Measurements from ENCODE around the gene ESYT1. TPM values are rescaled to one million over a fixed set of nuclear protein-coding genes. Genes with fewer than 3 reads are reported as not detected.

The ESYT1 gene
- total RNA-seq, 1 experiment from 2014 or later, result 163 TPM

- no peak for DNase-seq (ENCODE audit: low read depth)
- in situ Hi-C loops (cut with HindIII; ENCODE audit: low pct_unique_long_range_greater_than_20kb, low sequenced_read_pairs), result no loop called here
Measured at GRCh38 chr12:56122637-56123036, 5.4 kb upstream of the ESYT1 start.

- in situ Hi-C loops (cut with HindIII; ENCODE audit: low pct_unique_long_range_greater_than_20kb, low sequenced_read_pairs), result no loop called here
- no peak for DNase-seq (ENCODE audit: low read depth)
Measured at GRCh38 chr12:56124133-56124532, 3.9 kb upstream of the ESYT1 start.

- no peak for DNase-seq (ENCODE audit: low read depth)
- in situ Hi-C loops (cut with HindIII; ENCODE audit: low pct_unique_long_range_greater_than_20kb, low sequenced_read_pairs), result no loop called here
Measured at GRCh38 chr12:56126732-56127239, 1.3 kb upstream of the ESYT1 start.

GRCh38 chr12:56127485-56127887 lies 581 bp upstream of the ESYT1 start:
- DNase-seq (ENCODE audit: low read depth), result no peak
- in situ Hi-C loops (cut with HindIII; ENCODE audit: low pct_unique_long_range_greater_than_20kb, low sequenced_read_pairs), result no loop called here

GRCh38 chr12:56128670-56129205 lies 671 bp downstream of the ESYT1 start:
- in situ Hi-C loops (cut with HindIII; ENCODE audit: low pct_unique_long_range_greater_than_20kb, low sequenced_read_pairs), result no loop called here

GRCh38 chr12:56129206-56129941 lies 1.3 kb downstream of the ESYT1 start:
- peak; percentile 55 for DNase-seq (ENCODE audit: low read depth)
- in situ Hi-C loops (cut with HindIII; ENCODE audit: low pct_unique_long_range_greater_than_20kb, low sequenced_read_pairs), result no loop called here

More at GRCh38 chr12:56128670-56129205, 671 bp downstream of the ESYT1 start:
- DNase-seq (ENCODE audit: low read depth), result no peak

- in situ Hi-C loops (cut with HindIII; ENCODE audit: low pct_unique_long_range_greater_than_20kb, low sequenced_read_pairs), result no loop called here
Measured at GRCh38 chr12:56129942-56130495, 2.0 kb downstream of the ESYT1 start.

GRCh38 chr12:56130876-56131275 lies 2.8 kb downstream of the ESYT1 start:
- DNase-seq (ENCODE audit: low read depth), result no peak
- in situ Hi-C loops (cut with HindIII; ENCODE audit: low pct_unique_long_range_greater_than_20kb, low sequenced_read_pairs), result no loop called here

More at GRCh38 chr12:56129942-56130495, 2.0 kb downstream of the ESYT1 start:
- DNase-seq (ENCODE audit: low read depth), result no peak

- no peak for DNase-seq (ENCODE audit: low read depth)
- in situ Hi-C loops (cut with HindIII; ENCODE audit: low pct_unique_long_range_greater_than_20kb, low sequenced_read_pairs), result no loop called here
Measured at GRCh38 chr12:56134897-56135296, 6.8 kb downstream of the ESYT1 start.

- DNase-seq (ENCODE audit: low read depth), result no peak
- in situ Hi-C loops (cut with HindIII; ENCODE audit: low pct_unique_long_range_greater_than_20kb, low sequenced_read_pairs), result no loop called here
Measured at GRCh38 chr12:56137853-56138571, 9.9 kb downstream of the ESYT1 start.

- in situ Hi-C loops (cut with HindIII; ENCODE audit: low pct_unique_long_range_greater_than_20kb, low sequenced_read_pairs), result no loop called here
- no peak for DNase-seq (ENCODE audit: low read depth)
Measured at GRCh38 chr12:56141946-56142784, 14.1 kb downstream of the ESYT1 start.

GRCh38 chr12:56143217-56143616 lies 15.2 kb downstream of the ESYT1 start:
- in situ Hi-C loops (cut with HindIII; ENCODE audit: low pct_unique_long_range_greater_than_20kb, low sequenced_read_pairs), result no loop called here
- no peak for DNase-seq (ENCODE audit: low read depth)

GRCh38 chr12:56143870-56144269 lies 15.8 kb downstream of the ESYT1 start:
- no peak for DNase-seq (ENCODE audit: low read depth)

GRCh38 chr12:56145217-56145616 lies 17.1 kb downstream of the ESYT1 start:
- no peak for DNase-seq (ENCODE audit: low read depth)
- in situ Hi-C loops (cut with HindIII; ENCODE audit: low pct_unique_long_range_greater_than_20kb, low sequenced_read_pairs), result no loop called here

More at GRCh38 chr12:56143870-56144269, 15.8 kb downstream of the ESYT1 start:
- in situ Hi-C loops (cut with HindIII; ENCODE audit: low pct_unique_long_range_greater_than_20kb, low sequenced_read_pairs), result no loop called here

GRCh38 chr12:56146492-56147460 lies 18.7 kb downstream of the ESYT1 start:
- peak; percentile 72 for DNase-seq (ENCODE audit: low read depth)
- in situ Hi-C loops (cut with HindIII; ENCODE audit: low pct_unique_long_range_greater_than_20kb, low sequenced_read_pairs), result no loop called here

GRCh38 chr12:56150563-56150962 lies 22.5 kb downstream of the ESYT1 start:
- DNase-seq (ENCODE audit: low read depth), result no peak
- in situ Hi-C loops (cut with HindIII; ENCODE audit: low pct_unique_long_range_greater_than_20kb, low sequenced_read_pairs), result no loop called here

GRCh38 chr12:56151672-56152131 lies 23.6 kb downstream of the ESYT1 start:
- DNase-seq (ENCODE audit: low read depth), result peak; percentile 77
- in situ Hi-C loops (cut with HindIII; ENCODE audit: low pct_unique_long_range_greater_than_20kb, low sequenced_read_pairs), result no loop called here

Data from Caki2 (cell line).